GM21717 (cell line): ENCODE measurements around the gene CDH4.

Source experiments
- ATAC-seq: cut with Tn5 transposase; IDR thresholded peaks from one replicate; pipeline ENCODE4 v1.9.1; 2021; ENCODE audit warnings: mild to moderate bottlenecking, moderate library complexity; ENCODE audit not compliant: unreplicated experiment

Gene CDH4

DNA sequence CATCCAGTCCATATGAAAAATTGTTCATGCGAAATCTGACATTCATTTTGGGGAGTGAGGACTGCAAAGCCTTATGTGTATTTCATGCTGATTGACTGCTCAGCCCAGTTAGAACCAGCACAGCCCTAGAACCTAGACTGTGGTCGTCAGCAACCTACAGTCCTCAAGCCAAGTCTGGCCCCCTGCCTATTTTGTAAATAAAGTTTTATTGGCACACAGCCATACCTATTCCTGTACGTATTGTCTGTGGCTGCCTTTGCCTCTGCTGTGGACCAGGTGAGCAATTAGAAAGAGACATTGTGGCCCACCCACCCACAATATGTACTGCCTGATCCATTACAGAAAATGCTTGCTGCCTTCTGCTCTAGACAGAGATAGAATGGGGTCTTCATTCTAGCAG lies 422.6 kb downstream of the CDH4 start:
- no peak for ATAC-seq

DNA sequence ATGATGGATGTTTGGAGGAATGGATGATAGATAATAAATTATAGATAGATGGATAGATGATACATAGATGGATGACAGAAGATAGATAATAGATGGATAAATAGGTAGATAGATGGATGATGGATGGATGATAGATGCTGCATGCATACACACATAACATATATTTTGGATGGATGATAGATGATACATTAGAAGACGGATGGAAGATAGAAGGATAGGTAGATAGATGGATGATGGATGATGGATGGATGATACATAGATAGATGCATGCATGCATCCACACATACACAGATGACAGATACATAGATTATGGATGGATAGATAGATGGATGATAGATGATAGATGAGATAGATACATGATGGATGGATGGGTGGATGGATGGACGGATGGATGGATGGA lies 425.9 kb downstream of the CDH4 start:
- ATAC-seq = no peak

DNA sequence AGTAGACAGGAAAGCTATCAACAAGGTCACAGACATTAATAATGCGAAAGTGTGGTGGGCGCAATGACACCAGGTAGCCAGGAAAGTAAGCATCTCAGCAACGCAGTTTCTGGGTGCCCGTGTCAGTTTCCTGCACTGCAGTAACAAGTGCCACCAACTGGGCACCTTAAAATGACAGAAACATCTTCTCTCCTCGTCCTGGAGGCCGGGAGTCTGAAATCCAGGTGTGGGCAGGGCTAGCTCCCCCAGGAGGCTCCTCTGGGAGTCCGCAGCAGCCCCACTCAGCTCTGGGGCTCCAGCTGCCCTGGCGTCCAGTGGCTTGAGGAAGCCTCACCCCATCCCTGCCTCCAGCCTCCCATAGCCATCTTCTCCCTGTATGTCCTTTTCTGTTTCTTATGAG lies 426.4 kb downstream of the CDH4 start:
- ATAC-seq = no peak

DNA sequence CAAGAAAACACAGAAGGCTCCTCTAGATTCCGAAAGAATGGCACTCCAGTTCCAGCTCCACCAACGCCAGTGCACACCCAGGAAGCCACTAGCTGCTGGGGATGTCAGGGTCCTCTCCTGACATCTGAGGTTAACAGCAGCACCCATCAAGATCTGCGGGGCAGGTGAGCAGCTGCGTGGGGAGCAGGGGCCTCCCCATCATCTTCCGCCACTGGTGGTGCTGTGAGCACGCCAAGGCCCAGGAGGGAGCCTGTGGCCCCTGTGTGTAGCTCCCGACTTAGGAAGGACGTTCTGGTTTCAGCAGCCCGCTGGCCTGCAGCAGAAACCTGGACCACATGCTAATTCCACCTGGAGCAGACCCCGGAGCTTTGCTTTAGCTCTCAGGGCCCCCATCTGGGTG lies 427.4 kb downstream of the CDH4 start:
- no peak for ATAC-seq

DNA sequence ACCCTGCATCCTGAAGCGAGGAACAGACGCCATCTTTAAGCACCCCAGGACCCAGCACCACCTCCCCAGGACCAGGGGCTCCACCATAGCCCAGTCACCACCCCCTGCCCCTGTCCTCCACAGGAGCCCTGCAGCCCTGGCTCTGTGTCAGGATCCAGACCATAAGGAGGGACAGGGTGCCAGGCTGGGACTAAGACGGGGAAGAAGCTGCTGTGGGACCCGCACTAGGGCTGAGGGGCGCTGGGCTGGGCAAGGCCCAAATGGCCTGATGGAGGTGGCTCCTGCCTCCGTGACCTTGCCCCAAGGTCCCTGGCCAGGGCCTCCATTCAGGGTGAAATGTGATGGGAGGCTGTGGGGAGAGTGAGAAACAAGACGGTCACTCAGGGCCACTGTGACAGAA lies 428.0 kb downstream of the CDH4 start:
- ATAC-seq = no peak

DNA sequence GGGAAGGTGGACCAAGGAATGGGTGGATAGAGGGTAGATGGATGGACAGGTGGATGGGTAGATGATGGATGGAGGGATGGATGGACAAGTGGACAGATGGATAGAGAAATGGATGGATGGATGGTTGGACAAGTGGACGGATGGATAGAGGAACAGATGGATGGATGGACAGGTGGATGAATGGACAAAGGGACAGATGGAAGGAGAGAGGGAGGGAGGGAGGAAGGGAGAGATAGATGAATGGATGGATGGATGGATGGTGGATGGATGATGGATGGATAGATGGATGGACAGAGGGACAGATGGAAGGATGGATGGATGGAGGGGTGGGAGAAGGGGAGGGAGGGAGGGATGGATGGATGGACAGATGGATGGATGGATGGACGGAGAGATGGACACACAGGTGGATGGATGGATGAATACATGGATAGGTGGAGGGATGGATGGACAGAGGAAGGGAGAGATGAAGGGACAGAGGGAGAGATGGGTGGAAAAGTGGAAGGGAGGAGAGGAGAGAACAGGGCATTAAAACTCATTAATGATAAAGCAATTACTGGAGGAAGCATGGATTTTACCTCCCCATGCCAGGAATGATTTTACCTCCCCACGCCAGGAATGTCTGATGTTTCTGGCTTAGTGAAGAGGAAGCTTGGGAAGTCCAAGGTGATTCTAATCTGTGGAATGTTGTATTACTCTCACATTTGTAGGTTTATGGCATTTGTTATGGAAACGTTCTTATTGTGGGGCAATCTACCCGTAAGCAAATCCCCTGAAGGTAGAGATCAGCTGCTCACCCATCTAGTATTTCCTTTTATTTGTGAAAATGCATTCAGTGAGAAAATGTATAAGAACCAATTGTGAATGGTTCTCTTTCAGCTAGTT lies 430.3 kb downstream of the CDH4 start:
- no peak for ATAC-seq

DNA sequence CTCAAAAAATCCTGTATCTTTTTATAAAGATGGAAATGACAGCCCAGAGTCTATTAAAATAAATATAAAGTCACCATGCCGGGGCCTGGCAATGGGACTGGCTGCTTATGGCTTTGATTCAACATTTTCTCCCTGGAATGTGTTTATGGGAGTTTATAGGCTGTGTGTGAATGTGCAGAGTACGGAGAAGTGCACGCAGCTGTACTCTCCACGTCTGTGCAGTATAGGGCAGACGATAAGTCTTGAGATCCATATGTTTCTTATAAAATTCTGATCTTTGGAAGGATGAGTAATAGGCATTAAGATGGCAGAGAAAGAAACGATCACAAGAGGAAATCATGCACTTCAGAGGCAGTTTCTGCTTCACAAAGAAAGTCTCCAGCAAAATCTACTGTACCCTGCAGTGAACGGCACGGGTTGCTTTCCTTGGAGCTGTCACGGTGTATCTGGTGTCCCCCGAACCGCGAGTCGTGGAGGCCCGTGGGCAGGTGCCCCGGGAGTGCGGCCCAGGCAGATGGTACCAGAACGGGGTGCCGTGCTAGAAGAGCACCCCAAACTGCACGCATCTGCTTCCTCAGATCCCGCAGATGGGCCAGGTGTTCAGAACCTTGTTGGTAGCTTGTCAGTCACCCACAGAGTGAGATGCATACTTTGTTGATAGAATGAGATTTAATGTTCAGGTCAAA lies 431.1 kb downstream of the CDH4 start:
- no peak for ATAC-seq

DNA sequence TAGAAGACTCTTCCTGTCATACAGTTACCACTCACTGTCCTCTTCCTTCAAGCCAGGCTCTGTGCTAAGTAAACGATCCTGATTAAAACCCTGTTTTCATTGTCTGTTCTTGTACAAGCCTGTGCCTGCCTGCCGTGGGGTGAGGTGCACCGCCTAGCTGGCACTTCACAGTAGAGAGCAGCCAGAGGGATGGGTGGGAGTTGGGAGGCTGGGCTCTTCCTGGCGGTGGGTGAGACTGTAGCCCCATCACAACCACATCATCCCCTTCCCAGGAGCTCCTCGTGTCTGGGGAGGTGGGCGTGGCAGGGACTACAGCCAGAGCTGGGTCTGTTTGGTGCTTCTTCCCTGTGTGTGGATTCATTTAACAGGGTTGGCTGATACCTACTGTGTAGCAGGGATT lies 431.7 kb downstream of the CDH4 start:
- no peak for ATAC-seq

DNA sequence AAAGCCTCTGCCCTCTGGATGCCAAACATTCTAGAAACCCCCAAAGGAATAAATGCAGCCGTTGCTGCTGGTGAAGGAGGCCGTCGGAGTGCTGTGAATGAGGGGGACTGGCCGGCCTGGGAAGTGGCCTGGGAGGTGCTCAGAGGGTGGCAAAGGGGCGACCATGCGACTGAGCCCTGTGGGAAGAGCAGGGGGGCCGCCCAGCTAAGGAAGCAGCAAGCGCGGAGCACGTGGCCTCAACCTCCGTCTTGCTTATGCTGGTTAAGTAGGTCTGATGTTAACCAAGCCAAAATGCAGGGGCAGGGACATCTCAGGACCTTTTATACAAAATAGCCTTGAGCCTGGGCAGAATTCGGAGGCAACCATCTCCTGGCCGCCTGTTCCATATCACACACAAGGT lies 432.1 kb downstream of the CDH4 start:
- ATAC-seq = no peak

DNA sequence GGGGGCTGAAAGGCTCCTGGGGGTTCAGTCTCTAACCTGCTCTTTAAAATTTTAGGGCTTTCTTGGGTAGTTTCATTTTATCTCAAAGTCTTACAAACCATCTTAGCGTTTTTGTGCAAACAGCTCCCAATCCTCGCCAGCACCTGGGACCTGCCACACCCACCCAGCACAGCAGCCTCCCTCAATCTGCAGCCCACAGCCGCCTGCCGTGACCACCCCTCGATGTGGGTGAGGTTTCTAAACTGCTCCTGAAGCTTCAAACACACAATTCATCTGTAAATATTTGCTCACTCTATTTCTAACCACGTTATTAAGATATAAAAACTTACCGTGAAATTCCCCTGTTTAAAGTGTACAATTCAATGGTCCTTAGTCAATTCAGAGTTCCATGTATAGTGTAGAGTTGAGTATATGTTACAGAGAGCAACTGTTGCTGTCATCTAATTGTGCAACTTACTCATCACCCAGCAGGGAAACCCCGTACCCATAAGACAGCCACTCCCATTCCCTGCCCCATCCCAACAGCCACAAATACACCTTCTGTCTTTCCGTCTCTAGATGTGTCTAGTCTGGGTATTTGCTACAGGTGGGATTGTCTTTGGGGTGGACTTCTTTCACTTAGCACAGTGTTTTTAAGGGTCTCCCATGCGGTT lies 432.6 kb downstream of the CDH4 start:
- ATAC-seq = no peak

DNA sequence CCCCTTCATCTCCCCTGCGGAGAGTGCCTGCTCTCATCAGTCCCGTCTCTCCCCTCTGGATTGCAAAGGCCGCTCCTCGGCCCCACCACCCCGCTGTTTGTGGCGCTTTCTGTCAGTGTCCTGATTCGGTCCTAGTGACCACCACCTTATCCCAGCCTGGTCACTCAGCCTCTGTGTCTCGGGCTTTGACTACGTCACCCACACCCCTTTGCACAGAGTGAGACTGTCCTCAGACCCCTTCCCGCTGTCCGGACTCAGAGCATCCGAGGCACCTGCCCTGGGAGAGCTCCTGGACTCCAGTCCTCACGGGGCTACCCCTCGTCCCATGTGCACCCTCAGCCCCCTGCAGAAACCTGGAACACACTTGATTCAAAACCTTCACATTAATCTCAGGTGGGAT lies 433.4 kb downstream of the CDH4 start:
- ATAC-seq = no peak

DNA sequence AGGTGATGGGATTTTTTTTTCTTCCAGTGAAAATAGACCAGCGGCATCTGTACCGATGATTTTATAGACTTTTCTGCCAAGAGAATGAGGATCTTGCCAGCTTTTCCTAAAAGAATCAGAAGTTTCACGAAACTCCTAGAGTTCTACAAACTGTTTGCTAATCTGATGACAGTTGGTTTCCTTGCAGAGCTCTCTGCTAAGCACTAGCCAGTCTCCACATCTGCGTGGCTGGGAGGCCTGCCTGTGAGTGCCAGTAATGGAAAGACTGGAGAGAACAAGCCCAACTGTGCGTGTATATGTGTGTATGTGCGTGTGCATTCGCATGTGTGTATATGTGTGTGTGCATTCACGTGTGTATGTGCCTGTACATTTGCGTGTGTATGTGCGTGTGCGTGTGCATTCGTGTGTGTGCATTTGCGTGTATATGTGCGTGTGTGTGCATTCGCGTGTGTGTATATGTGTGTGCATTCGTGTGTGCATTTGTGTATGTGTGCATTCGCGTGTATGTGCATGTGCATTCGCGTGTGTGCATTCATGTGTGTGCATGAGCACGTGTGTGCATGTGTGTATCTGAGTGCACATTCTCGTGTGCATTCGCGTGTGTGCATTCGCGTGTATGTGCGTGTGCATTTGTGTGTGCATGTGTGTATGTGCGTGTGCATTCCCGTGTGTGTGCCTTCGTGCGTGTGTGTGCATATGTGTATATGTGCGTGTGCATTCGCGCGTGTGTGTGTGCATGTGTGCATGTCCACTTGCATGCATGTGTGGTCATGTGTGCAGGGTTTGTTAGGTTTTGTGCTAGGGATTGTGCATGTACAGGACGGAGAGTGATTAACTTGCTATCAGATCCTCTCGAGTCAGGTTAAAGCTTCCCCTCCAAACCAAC lies 434.2 kb downstream of the CDH4 start:
- no peak for ATAC-seq

DNA sequence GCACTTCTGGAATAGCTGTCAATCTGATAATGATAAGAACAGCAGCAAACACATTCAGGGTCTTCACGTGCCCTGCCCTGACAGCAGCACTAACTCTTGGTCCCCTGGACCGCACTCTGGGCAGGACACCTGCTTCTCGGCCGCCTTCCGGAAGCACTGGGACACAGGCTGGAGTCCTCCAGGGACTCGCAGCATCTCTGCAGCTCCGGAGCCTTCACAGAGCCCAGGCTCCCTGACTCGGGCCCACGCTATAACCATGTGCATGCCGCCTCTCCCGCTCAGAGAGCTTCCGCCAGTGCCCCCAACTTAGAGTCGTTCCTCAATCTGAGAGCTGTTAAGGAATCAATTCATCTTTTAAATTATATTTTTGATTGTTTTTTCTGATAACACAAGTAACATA lies 436.4 kb downstream of the CDH4 start:
- ATAC-seq = no peak

DNA sequence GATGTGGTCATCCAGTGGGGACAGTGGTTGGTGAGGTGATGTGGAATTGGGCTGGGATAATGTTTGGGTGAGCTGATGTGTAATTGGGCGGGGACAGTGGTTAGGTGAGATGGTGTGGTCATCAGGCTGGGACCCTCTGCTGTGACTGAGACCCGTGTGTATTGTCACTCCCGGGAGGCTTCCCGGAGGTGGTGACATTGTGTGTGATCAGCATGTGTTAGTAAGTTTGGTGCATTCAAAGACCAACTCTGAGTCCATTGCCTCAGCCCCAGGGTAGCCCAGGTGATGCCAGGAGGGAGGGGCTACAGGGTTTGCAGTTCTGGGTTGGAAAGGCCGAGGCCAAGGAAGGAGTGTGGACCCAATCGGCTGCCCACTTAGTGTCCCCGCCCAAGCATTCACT lies 438.1 kb downstream of the CDH4 start:
- ATAC-seq = no peak

DNA sequence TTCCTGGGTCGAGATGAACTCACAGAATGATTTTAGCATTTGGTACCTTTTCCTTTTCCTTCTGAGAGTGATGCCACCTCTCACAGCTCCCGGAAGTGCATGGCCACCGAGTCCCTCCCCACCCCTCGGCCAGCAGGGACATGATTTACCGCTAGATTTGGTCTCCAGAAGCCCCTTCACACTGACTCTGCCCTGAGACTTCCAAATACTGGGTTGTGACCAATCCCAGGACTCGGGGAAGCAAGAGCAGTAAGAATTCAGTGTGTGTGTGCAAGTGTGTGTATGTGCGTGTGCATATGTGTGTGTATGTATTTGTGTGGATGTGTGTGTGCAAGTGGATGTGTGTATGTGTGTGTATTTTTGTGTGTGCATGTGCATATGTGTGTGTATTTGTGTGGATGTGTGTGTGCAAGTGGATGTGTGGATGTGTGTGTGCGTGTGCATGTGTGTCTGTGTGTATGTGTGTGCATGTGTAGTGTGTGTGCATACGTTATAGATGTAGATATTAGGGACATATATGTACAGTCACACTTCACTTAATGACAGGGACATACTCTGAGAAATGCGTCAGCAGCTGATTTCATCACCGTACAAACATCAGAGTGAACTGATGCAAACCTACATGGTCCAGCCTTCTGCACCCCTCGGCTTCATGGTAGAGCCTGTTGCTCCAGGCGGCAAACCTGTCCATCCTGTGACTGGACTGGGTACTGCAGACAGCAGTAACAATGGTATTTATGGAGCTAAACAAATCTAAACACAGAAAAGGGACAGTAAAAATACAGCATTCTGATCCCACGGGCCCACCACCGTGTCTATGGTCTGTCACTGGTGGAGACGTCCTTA lies 439.2 kb downstream of the CDH4 start:
- no peak for ATAC-seq

DNA sequence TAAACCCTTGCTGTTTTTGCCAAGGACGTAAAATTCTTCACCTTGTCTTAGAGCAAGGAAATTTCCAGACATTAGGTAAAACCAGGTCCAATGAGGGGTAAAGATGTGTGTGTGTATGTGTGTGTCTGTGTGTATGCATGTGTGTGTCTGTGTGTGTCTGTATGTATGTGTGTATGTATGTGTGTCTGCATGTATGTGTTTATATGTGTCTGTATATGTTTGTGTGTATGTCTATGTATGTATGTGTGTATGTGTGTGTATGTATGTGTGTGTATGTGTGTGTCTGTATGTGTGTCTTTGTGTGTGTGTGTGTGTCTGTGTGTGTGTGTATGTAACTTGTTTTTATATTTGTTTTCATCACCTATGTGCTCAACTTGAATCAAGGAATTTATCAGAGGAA lies 439.9 kb downstream of the CDH4 start:
- ATAC-seq = no peak

DNA sequence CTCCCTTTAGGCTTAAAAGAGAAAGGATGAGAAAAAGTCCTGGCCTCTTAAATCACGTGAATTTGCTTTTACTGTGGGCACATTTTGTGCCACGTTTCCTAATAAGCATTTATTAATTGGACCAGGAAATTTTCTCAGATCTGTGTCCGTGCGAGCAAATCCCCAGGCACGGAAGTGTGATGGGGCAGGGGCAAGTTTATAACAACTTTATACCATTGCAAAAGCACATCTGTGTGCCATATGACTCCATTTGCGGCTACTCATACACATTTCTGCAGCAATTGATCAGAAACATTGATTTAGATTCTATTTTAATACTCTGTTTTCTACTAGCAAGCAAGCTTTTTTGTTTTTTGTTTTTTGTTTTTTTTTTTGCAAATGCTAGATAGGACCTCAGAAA lies 440.4 kb downstream of the CDH4 start:
- no peak for ATAC-seq

DNA sequence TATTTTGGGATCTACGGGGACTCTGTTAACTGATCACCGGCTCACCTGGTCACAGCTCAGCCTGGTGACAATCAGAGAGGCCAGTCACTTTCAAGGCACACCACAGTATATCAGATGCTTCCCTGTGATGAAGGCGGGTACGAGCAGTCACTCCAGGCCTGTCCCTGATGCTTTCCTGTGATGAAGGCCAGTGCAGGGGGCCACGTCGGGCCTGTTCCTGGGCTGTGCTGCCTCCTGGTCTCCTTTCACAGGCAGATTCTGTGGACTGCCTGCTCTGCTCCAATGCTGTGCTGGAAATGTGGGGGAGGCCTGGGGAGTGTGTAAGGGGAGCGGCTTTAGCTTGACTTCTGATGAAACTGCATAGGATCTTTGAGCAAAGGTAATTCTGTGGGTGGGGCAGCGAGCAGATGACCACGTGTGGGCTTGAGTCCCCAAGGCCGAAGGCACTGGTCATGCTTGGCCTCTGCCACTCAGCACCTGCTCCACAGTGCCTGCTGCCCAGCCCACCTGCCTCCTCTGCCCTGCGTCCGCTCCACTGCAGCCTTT lies 441.1 kb downstream of the CDH4 start:
- no peak for ATAC-seq

DNA sequence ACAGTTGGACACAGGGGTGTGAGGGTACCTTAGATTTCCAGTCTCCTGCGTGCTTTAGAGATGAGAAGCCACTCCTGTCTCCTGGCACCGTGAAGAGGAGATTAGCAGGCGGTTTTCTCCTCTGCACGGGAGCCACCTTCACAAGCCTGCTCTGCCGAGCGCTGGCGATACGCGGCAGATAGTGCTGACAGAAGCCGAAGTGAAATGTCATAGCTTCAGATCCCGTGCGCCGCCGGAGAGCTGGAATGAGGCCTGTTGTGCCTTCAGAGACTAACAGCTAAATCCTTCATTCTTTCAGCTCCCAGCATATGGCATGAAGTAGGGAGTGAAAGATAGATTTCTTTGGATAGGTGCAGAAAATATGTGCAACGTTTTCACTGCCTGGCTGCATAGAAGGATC lies 442.6 kb downstream of the CDH4 start:
- ATAC-seq = no peak

DNA sequence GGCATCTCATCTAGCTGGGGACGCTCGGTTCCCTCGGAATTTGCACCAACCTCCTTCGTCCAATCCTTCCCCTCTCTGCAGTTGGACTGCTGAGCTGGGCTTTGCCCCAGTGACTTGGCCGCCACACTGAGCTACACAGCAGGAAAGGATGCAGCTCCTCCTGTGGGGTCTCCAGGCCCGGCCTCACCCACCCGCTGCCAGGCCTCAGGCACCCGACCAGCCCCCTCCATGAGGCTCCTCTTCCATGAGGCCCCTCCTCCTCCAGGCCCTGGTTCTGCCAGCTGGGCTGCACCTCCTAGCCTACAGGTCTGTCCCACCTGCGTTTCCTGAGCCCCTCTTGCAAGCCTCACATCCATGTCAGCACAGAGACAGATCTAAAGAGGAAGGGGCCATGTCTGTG lies 443.7 kb downstream of the CDH4 start:
- no peak for ATAC-seq
